Inflammatory macrophage (primary cell): Measurements from ENCODE around the gene FAM117B.
"Not testable (repeated sequence)": the region's sequence is repeated elsewhere in the genome, so short reads cannot be mapped to it uniquely, and the experiment has no call there.

Source experiments
- DNase-seq, 2 donors: peaks; one replicate each; pipeline ENCODE4 v3.0.0-alpha.2; 2020 to 2022

FAM117B gene

DNA sequence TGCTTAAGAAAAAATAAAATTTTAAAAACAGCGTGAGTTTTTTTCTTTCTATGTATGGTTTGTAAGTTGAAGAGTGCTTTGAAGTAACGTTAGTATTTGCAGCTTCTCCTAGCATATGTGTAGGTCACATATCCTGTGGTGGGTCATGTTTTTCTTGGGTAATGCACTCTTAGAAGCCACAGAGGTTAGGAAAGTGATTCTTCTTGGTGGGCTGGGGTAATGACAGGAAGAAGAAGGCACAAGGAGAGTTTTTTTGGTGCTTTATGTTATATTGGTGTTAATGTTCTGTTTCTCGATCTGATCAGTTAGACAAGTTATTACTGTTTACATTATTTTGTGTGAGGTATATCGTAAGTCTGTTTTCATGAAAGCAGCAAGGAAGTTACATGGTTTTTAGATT lies 127.8 kb downstream of the FAM117B start:
- peak; percentile 72 for DNase-seq

- DNase-seq: peak; percentile 68 to 75
Measured at GRCh38 chr2:202763916-202764315, 129.1 kb downstream of the FAM117B start.

- no peak for DNase-seq
Measured at GRCh38 chr2:202764991-202765390, 130.2 kb downstream of the FAM117B start.

DNA sequence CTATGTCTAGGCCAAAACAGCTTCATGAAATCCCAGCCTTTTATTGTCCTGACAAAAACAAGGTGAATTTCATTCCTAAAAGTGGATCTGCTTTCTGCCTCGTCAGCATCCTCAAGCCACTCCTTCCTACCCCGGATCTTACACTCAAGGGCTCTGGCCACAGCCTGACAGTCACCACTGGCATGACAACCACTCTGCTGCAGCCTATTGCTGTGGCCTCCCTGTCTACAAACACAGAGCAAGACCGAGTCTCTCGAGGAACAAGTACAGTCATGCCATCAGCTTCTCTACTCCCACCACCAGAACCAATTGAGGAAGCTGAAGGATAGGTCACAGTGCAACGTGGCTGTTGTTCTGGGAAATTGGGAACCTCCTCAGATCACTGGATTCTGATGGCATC lies 130.7 kb downstream of the FAM117B start:
- DNase-seq: peak; percentile 93 to 97

DNA sequence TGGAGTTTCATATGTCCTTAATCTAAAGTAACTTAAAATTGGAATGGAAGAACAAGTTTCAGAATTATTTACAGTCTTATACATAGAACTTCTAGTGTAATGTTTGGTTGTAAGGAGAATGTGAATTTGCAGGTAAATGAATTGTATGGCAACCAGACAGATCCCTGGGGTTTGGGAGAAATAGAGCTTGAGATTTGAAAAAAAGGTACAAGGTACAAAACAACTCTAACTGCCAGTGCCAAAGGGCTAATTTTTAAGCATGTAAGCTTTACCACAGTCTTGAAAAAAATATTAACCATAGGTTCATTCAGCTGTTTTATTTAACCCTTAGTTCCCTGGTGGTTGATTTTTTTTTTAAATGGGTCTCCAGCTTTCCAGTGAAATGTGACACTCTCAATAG lies 133.5 kb downstream of the FAM117B start:
- no peak for DNase-seq

GRCh38 chr2:202769201-202769600 lies 134.4 kb downstream of the FAM117B start:
- DNase-seq: no peak

GRCh38 chr2:202771336-202771735 lies 136.6 kb downstream of the FAM117B start:
- DNase-seq: no peak

DNA sequence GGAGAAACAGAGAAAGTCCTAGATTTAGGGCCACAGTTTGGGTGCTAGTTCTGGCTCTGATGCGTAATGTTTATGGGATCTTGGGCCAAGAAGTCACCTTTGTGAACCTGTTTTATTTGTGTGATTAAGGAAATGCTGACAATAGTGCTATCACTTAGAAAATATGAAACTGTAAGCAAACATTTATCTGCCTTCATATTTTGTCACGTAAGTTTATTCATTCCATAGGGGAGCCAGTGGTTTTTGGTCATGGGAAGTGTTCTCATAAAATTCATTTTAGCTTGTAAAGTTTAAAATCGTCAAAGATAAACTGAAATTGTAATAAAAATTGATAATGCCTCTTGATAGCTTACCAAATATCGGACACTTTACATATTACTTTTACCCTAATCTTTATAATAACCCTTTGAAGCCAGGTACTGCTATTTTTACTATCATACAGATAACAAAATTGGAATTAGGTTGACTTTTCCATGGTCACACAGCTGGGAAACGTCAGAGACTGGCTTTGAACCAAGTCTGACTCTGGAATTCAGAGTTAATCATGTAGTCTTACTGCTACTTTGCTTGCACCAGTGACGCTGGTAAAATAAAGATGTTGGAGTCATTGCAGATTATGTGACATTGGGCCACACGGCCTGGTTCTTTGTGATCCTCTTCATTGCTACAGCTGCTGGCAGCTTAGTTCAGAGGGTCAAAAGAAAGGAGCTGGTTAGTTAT lies 137.1 kb downstream of the FAM117B start:
- DNase-seq: no peak

GRCh38 chr2:202773301-202773973 lies 138.7 kb downstream of the FAM117B start:
- DNase-seq: no peak

- no peak for DNase-seq
Measured at GRCh38 chr2:202774104-202774503, 139.3 kb downstream of the FAM117B start.

GRCh38 chr2:202778217-202778616 lies 143.4 kb downstream of the FAM117B start:
- peak in 1 of 2 donors; percentile 34 for DNase-seq

DNA sequence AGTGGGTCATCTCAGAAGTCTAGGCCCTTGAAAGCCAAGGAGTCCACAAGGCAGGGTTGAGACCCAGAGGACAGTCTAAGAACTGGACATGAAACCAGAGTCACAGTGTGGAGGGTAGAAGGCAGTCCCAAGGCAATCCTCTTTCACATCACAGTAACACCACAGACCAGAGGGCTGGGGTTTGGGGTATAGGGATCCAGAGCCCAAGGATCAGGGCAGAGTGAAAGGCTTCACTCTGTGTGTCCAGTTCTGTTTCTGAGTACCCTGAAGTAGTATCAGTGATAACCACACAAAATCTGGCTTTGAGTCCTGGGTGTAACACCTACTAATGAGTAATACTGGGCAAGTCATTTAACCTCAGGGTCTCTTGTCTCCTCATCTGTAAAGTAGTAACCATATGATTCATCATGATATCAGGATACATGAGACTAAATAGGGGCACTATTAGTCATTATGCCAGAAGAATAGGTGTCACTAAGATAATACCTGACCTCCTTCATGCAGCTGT lies 145.8 kb downstream of the FAM117B start:
- DNase-seq: no peak

DNA sequence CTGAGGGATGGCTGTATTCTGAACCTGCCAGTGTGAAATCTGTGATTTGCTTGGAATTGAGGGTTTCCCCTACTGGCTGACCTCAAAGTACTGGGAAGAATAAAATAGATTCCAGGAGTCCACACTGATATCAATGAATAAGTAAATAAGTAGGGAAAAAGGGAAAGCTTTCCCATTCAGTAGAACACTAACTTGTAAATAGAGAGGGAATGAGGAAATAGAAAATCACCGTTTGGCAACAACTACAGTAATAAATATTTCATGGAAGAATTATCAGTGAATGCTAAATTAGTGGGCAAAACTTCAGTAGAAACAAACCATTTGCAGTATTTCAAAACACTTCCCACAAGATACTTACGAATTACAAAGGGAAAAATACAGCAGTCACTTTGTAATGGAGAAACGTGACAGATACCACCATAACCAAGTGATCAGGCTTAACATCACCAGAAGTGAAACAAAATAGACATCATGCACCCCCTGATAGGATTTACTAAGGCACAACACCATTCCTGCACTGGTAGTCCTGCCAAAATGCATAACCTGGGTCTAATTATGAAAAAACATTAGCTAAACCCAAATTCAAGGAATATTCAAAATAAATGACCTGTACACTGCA lies 148.3 kb downstream of the FAM117B start:
- DNase-seq: no peak

DNA sequence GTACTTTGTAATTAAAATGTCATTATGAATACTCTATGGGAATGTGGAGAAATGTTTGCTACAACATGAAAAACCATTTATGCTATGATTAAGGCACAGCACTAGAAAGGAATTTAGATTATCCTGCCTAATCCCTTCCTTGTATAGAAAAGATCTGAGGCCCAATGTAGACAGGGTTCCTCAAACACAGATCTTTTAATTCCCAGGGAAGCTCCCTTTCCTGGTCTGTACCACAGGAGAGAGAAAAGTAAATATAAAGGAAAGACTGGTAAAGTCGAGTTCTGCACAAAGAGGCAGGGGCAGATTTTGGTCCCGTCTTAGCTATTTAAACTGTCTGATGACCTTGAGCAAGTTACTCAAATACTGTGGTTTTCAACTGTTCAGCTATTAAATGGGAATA lies 152.1 kb downstream of the FAM117B start:
- no peak for DNase-seq

- no peak for DNase-seq
Measured at GRCh38 chr2:202790676-202791075, 155.9 kb downstream of the FAM117B start.

GRCh38 chr2:202797944-202798343 lies 163.2 kb downstream of the FAM117B start:
- no peak for DNase-seq

DNA sequence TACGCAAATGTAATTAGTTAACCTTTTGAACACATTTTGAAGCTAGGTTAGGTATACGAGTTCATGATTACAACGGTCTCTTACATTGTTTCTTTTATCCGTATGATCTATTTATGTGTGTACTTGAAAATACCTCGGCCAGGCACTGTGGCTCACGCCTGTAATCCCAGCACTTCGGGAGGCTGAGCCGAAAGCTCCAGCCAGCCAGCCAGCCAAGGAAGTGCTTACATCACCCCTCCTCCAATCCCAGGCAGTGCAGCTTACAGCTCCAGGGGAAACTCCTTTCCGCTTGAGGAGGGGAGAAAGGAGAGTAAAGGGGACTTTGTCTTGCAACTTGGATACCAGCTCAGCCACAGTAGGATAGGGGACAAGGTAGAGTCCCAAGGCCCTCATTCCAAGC lies 171.1 kb downstream of the FAM117B start:
- DNase-seq: not testable (repeated sequence)

DNA sequence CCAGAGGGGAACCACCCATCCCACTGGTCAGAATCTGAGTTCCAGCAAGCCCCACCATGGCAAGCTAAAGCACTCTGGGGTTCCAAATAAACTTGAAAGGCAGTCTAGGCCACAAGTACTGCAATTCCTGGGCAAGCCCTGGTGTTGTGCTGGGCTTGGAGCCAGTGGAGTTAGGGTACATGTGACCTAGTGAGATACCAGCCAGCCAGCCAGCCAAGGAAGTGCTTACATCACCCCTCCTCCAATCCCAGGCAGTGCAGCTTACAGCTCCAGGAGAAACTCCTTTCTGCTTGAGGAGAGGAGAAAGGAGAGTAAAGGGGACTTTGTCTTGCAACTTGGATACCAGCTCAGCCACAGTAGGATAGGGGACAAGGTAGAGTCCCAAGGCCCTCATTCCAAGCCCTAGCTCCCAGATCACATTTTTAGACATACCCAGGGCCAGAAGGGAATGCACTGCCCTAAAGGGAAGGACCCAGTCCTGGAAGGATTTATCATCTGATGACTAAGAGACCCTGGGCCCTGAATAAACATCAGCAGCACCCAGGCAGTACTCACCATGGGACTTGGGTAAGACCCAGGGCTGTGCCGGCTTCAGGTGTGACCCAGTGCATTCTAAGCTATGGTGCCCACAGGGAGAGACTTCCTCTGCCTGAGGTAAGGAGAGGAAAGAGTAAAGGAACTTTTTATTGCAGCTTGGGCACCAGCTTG lies 172.8 kb downstream of the FAM117B start:
- DNase-seq: not testable (repeated sequence)

- DNase-seq: no peak
Measured at GRCh38 chr2:202808754-202809153, 174.0 kb downstream of the FAM117B start.

GRCh38 chr2:202813387-202813786 lies 178.6 kb downstream of the FAM117B start:
- no peak for DNase-seq

DNA sequence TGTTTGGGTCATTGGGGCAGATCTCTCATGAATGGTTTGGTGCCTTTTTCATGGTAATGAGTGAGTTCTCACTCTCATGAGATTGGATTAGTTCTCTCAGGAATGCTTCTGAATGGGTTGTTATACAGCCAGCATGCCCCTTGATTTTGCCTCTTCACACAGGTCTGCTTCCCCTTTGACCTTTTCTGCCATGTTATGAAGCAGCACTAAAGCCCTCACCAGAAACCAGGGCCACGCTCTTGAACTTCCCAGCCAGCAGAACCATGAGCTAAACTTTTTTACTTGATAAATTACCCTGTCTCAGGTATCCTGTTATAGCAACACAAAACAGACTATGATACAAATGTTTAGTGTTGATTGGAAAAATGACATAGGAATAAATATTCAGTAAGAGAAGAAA lies 179.5 kb downstream of the FAM117B start:
- no peak for DNase-seq

DNA sequence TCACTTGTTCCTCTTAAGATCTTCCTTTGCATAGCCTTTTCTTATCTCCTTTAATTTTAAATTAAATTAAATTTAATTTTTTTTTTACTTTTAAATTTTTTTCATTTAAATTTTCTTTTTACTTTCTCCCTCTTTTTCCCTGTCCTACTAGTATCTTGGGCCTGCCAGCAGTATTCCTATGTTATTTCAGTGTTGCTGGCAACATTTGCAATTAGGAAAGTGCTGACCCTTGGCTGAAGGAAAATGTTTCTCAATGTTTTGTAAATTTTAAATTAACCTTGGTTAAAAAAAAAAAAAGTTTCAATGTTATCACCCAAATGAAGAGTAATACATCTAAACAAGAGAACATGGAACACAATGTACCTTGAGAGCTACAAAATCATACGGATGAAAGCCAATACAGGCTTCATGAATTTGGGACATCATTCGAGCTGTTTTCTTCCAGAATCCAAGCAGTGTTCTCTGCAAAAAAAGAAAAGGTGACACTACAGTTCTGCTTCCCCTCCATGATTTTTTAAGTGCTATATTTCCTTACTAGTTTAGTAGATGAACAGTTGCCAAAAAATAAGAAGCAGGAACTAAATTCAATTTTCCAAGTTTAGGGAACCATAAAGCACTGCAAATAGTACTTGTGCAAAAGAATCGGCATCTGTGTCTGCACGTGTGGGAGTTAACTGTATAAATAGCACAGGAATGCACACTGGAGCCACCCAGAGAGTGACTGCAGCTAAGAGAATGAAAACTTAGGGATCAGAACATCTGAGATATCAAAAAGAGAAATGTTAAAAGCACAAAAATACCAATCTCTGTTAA lies 181.0 kb downstream of the FAM117B start:
- peak; percentile 10 to 18 for DNase-seq
